Calu3 (cell line): Measurements from ENCODE around the gene CMTM1. TPM values are rescaled to one million over a fixed set of nuclear protein-coding genes. Genes with fewer than 3 reads are reported as not detected.

Experiments
- BruUV-seq: library from RNA; stranded (reverse); fragments of 400-500 nt; replicated peaks from 2 replicates; lab custom pipeline; 2021; lab: Mats Ljungman, UMichigan
- CTCF ChIA-PET: fragments of 300-600 bp; sonication (Branson Sonifier 250); formaldehyde crosslinking; loops from one replicate; lab custom pipeline; 2022; ENCODE audit warnings: antibody characterized with exemption; lab: Charles Lee
- DNase-seq: peaks from one replicate; pipeline ENCODE4 v3.0.0; 2022
- H3K27ac Mint-ChIP-seq: one replicate; pipeline ENCODE4 v1.8.0; 2022; ENCODE audit warnings: mixed read lengths; ENCODE audit not compliant: unreplicated experiment
- H3K27me3 Mint-ChIP-seq: one replicate; pipeline ENCODE4 v1.8.0; 2022; ENCODE audit warnings: mixed read lengths; ENCODE audit not compliant: unreplicated experiment
- H3K36me3 Mint-ChIP-seq: one replicate; pipeline ENCODE4 v1.8.0; 2022; ENCODE audit warnings: mild to moderate bottlenecking, moderate library complexity, mixed read lengths; ENCODE audit not compliant: insufficient read depth, unreplicated experiment
- H3K4me1 Mint-ChIP-seq: one replicate; pipeline ENCODE4 v1.8.0; 2022; ENCODE audit warnings: mild to moderate bottlenecking, low read depth, mixed read lengths; ENCODE audit not compliant: unreplicated experiment
- H3K4me3 Mint-ChIP-seq: one replicate; pipeline ENCODE4 v1.8.0; 2022; ENCODE audit warnings: mild to moderate bottlenecking, low read depth, moderate library complexity, mixed read lengths; ENCODE audit not compliant: unreplicated experiment
- H3K9me3 Mint-ChIP-seq: one replicate; pipeline ENCODE4 v1.8.0; 2022; ENCODE audit warnings: low read depth, mixed read lengths; ENCODE audit not compliant: unreplicated experiment
- intact Hi-C: fragments of 100-400 bp; cut with micrococcal nuclease; formaldehyde crosslinking; loops from one replicate; pipeline ENCODE4 v1.10.0; 2022; ENCODE audit not compliant: unreplicated experiment
- total RNA-seq: library from RNA; stranded (reverse); gene quantifications from 2 replicates; pipeline ENCODE4 v1.2.3, GENCODE V29; 2022
- TF ChIP-seq, protein P1 (sequence below): fragments of 200-600 bp; IDR thresholded peaks from one replicate; pipeline ENCODE4 v1.8.0; 2022; ENCODE audit warnings: antibody characterized with exemption; ENCODE audit not compliant: unreplicated experiment

The CMTM1 gene
- total RNA-seq, 1 experiment from 2014 or later: 72.1 TPM

DNA sequence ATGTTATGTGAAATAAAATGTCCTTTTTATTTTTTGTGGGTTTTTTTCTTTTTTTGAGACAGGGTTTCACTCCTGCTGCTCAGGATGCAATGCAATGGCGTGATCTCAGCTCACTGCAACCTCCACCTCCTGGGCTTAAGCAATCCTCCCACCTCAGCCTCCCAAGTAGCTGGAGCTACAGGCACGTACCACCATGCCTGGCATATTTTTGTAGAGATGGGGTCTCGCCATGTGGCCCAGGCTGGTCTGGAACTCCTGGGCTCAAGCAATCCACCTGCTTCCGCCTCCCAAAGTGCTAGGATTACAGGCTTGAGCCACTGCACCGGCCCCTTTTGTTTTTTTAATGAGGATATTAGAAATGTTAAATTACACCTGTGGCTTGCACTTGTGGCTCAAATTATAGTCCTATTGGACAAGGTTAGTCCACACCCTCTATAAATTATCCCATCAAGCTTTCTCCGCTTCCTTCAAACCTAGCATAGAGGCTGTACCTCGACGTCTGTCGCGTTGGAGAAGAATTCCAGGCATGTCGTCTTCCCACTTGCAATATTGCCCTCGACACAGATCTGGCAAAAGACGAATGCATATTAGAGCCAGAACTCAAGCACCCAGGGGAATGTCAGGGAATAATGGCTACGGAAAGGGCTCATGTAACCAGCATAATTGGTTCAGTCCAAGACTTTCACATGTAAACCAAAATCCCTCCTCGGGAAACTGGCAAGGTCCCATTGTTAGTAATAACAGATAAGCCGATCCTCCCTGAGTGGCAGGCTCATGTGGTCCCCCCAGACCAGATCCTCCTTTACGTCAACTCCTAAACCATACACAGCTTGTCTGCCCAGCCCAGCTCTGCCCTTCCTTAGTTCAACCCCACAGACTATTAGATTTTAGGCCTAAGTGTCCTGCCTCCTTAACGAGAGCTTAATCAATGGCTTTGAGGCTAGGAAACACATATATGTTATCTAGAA lies 24.6 kb upstream of the CMTM1 start:
- Mint-ChIP-seq H3K36me3 (peaks cover 53% of the 10 kb centered on the region), H3K4me1 (peaks cover 9% of the 10 kb centered on the region), H3K27ac (no peak overlapping the region), H3K4me3 (no peak overlapping the region), H3K9me3 (no peaks in the 10 kb centered on the region), H3K27me3 (no peaks in the 10 kb centered on the region)
- no TSS peak for BruUV-seq
- DNase-seq: no peak
- TF ChIP-seq, protein P1, sequence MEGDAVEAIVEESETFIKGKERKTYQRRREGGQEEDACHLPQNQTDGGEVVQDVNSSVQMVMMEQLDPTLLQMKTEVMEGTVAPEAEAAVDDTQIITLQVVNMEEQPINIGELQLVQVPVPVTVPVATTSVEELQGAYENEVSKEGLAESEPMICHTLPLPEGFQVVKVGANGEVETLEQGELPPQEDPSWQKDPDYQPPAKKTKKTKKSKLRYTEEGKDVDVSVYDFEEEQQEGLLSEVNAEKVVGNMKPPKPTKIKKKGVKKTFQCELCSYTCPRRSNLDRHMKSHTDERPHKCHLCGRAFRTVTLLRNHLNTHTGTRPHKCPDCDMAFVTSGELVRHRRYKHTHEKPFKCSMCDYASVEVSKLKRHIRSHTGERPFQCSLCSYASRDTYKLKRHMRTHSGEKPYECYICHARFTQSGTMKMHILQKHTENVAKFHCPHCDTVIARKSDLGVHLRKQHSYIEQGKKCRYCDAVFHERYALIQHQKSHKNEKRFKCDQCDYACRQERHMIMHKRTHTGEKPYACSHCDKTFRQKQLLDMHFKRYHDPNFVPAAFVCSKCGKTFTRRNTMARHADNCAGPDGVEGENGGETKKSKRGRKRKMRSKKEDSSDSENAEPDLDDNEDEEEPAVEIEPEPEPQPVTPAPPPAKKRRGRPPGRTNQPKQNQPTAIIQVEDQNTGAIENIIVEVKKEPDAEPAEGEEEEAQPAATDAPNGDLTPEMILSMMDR: no peak
- intact Hi-C loops: no loop called here
- CTCF ChIA-PET: interaction anchor here (0.7 kb wide), 1 partner anchor 34 kb away, joined by 4 read pairs; no protein-coding TSS in a partner anchor

DNA sequence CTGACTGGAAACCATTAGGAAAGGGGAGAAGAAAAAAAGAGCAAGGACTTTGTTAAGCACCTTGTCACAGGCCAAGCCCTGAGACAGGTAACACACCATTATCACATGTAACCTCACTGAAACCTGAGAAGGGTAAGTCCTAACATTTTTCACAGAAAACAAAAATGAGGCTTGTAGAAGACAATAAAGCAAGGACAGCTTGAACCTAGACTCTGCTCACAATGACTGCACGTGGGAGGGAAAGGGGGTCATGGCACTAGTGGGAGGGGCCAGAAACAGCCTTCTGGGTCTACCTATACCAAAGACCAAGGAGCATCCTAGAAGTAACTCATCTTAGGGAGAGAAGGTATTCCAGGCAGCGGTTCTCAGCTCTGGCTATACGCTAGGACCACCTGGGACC lies 23.8 kb upstream of the CMTM1 start:
- no TSS peak for BruUV-seq
- Mint-ChIP-seq H3K9me3 (no peaks in the 10 kb centered on the region), H3K4me1 (peaks cover 12% of the 10 kb centered on the region), H3K27me3 (no peaks in the 10 kb centered on the region), H3K4me3 (no peak overlapping the region), H3K36me3 (peaks cover 53% of the 10 kb centered on the region), H3K27ac (no peak overlapping the region)
- DNase-seq: no peak
- TF ChIP-seq, protein P1: no peak
- intact Hi-C loops: no loop called here
- CTCF ChIA-PET: interaction anchor here (0.7 kb wide), 1 partner anchor 33 kb away, joined by 4 read pairs; no protein-coding TSS in a partner anchor

DNA sequence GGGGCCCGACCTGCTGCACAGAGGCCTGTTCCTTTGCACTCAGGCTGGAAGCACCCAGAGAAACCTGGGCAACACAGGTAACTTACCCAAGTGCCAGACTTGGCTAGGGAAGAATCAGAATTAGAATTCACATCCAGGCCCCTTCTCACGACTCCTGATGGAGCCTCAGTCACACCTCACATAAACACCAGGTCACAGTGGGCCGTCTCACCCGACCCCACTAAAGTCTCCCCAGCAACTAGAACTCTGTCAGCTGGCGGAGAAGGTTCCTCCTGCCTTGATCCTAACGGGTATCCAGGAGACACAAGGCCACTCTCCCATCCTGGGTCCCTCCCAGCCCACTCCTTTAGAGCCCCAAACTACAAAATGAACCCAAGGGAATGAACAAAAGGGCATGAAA lies 22.7 kb upstream of the CMTM1 start:
- Mint-ChIP-seq H3K4me3 (no peak overlapping the region), H3K27me3 (no peaks in the 10 kb centered on the region), H3K9me3 (no peaks in the 10 kb centered on the region), H3K36me3 (peaks cover 62% of the 10 kb centered on the region), H3K27ac (no peak overlapping the region), H3K4me1 (peaks cover 20% of the 10 kb centered on the region)
- BruUV-seq: no TSS peak
- CTCF ChIA-PET: no interaction called here
- intact Hi-C loops: no loop called here
- TF ChIP-seq, protein P1: no peak
- DNase-seq: no peak

DNA sequence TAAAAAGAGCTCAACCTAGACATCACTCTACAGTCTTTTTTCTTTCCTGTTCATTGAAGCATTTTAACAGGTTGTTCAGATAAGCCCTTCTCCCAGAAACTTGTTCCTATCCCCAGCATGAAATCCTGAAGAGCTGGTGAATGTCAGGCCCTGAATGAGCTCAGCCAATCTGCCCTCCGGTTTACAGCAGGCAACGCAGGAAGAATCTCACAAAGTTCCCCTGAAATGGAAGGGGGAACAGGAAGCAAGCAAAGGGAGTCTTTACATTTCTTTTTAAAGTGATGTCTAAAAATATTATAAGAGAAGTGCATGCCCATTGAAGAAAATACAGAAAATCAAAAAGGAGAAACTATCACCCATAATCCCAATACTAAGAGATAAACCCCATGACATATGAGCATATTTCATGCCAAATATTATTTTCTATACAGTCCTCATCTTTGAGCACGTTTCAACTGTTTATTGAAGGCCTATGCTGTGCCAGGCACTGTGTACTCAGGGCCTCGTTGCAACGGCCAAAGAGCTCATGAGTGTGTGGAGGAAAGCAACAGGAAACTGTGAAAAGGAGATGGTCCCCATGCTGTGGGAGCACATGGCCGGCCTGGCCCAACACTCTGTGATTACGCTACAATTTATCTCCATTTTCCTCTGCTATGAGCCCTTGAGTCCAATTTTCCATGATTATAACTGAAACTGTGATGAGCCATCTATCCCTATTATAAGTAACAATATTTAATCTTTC lies 22.1 kb upstream of the CMTM1 start:
- CTCF ChIA-PET: no interaction called here
- no peak overlapping the region for H3K27ac Mint-ChIP-seq

More for the DNA sequence above, 22.1 kb upstream of the CMTM1 start:
- H3K9me3 Mint-ChIP-seq: no peaks in the 10 kb centered on the region
- H3K4me1 Mint-ChIP-seq: peaks cover 26% of the 10 kb centered on the region
- DNase-seq: no peak
- peaks cover 65% of the 10 kb centered on the region for H3K36me3 Mint-ChIP-seq
- BruUV-seq: no TSS peak
- no peak overlapping the region for H3K4me3 Mint-ChIP-seq
- TF ChIP-seq, protein P1: no peak
- intact Hi-C loops: no loop called here
- no peaks in the 10 kb centered on the region for H3K27me3 Mint-ChIP-seq
